Brain microvascular endothelial cell (primary cell): ENCODE measurements around the gene R3HDM2.
"Not testable (repeated sequence)": the region's sequence is repeated elsewhere in the genome, so short reads cannot be mapped to it uniquely, and the experiment has no call there.

Experiments
- DNase-seq: peaks from one replicate; pipeline ENCODE4 v3.0.0-alpha.2; 2020
- H3K27ac ChIP-seq: fragments of 250-450 bp; sonication (Bioruptor Pico); 2 replicates; pipeline ENCODE4 v1.5.1; 2020; ENCODE audit warnings: mild to moderate bottlenecking, moderate library complexity
- H3K27me3 ChIP-seq: fragments of 250-450 bp; sonication (Bioruptor Pico); replicated peaks from 2 replicates; pipeline ENCODE4 v1.5.1; 2020; ENCODE audit warnings: mild to moderate bottlenecking
- H3K36me3 ChIP-seq: fragments of 250-450 bp; sonication (Bioruptor Pico); replicated peaks from 2 replicates; pipeline ENCODE4 v1.5.1; 2020; ENCODE audit warnings: mild to moderate bottlenecking
- H3K4me3 ChIP-seq: 2 replicates; pipeline ENCODE4 v1.5.1; 2011; ENCODE audit warnings: low read depth, mild to moderate bottlenecking, control low read depth, low read length, moderate library complexity
- CTCF ChIP-seq: IDR thresholded peaks from 2 replicates; pipeline ENCODE4 v1.5.1; 2011; ENCODE audit warnings: low read depth, mild to moderate bottlenecking, moderate library complexity, low read length, control low read depth, inconsistent platforms; ENCODE audit errors: missing control alignments
- in situ Hi-C: cut with HindIII; loops from 2 replicates; pipeline ENCODE4 v1.10.0; 2017; ENCODE audit warnings: low sequenced_read_pairs, low pct_ligation_motif_present

R3HDM2 gene

GRCh38 chr12:57429473-57430111 lies 1.3 kb downstream of the R3HDM2 start:
- no peak for DNase-seq
- H3K27ac ChIP-seq: peak overlapping the region; percentile 69
- in situ Hi-C loops: no loop called here
- H3K4me3 ChIP-seq: peak overlapping the region; percentile 57
- H3K27me3 ChIP-seq: no peaks in the 10 kb centered on the region
- TF ChIP-seq CTCF: no peak
- H3K36me3 ChIP-seq: no peaks in the 10 kb centered on the region

GRCh38 chr12:57428965-57429364 lies 1.9 kb downstream of the R3HDM2 start:
- DNase-seq: no peak
- no peaks in the 10 kb centered on the region for H3K36me3 ChIP-seq
- in situ Hi-C loops: no loop called here
- H3K27ac ChIP-seq: no peak overlapping the region
- no peak overlapping the region for H3K4me3 ChIP-seq
- TF ChIP-seq CTCF: no peak
- no peaks in the 10 kb centered on the region for H3K27me3 ChIP-seq

- H3K36me3 ChIP-seq, H3K27me3 ChIP-seq, H3K4me3 ChIP-seq, in situ Hi-C loops, H3K27ac ChIP-seq, DNase-seq: not testable (repeated sequence)
These were observed 3.9 kb downstream of the R3HDM2 start for GRCh38 chr12:57426948-57427347.

GRCh38 chr12:57420482-57420881 lies 10.4 kb downstream of the R3HDM2 start:
- H3K36me3 ChIP-seq: no peaks in the 10 kb centered on the region
- H3K27ac ChIP-seq: no peak overlapping the region
- no peak overlapping the region for H3K4me3 ChIP-seq
- DNase-seq: no peak
- no peak for TF ChIP-seq CTCF
- no peaks in the 10 kb centered on the region for H3K27me3 ChIP-seq
- in situ Hi-C loops: no loop called here

- Histone ChIP-seq H3K27me3 (no peaks in the 10 kb centered on the region), H3K36me3 (no peaks in the 10 kb centered on the region), H3K4me3 (no peak overlapping the region), H3K27ac (no peak overlapping the region)
- in situ Hi-C loops: no loop called here
- no peak for TF ChIP-seq CTCF
- no peak for DNase-seq
These were observed 11.3 kb downstream of the R3HDM2 start for GRCh38 chr12:57419495-57419894.

GRCh38 chr12:57418255-57418654 lies 12.6 kb downstream of the R3HDM2 start:
- no peaks in the 10 kb centered on the region for H3K27me3 ChIP-seq
- in situ Hi-C loops: no loop called here
- no peak overlapping the region for H3K27ac ChIP-seq

More at GRCh38 chr12:57418255-57418654, 12.6 kb downstream of the R3HDM2 start:
- Histone ChIP-seq H3K36me3 (no peaks in the 10 kb centered on the region), H3K4me3 (no peak overlapping the region)
- no peak for DNase-seq
- TF ChIP-seq CTCF: no peak
